NOMO-1 treated with DMSO at 0.1 percent for 48 hours (cell line): ENCODE data around the gene CORO7.

Experiments
- DNase-seq: peaks from one replicate; lab custom pipeline; 2025; ENCODE audit not compliant: unreplicated experiment; lab: John Stamatoyannopoulos, UW

Gene CORO7

DNA sequence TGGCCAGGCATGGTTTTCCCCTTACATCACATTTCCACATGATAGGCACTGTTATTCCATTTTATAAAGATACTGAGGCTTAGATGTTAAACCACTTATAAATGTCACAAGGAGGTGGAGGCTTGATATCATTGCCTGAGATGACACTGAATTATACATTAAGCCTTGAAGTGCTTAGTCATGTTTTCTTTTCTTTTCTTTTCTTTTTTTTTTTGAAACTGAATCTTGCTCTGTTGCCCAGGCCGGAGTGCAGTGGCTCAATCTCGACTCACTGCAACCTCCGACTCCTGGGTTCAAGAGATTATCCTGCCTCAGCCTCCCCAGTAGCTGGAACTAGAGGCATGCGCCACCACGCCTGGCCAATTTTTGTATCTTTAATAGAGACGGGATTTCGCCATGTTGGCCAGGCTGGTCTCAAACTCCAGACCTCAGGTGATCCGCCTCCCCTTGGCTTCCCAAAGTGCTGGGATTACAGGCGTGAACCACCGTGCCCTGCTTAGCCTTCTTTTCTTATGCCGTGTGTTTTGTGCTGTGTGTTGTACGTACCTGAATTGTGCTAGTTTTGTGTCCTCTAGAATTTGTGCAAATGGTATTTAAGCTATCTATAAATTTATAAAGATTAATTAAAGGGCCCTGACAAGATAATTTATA, 10.5 kb upstream of the CORO7 start:
- DNase-seq = no peak

DNA sequence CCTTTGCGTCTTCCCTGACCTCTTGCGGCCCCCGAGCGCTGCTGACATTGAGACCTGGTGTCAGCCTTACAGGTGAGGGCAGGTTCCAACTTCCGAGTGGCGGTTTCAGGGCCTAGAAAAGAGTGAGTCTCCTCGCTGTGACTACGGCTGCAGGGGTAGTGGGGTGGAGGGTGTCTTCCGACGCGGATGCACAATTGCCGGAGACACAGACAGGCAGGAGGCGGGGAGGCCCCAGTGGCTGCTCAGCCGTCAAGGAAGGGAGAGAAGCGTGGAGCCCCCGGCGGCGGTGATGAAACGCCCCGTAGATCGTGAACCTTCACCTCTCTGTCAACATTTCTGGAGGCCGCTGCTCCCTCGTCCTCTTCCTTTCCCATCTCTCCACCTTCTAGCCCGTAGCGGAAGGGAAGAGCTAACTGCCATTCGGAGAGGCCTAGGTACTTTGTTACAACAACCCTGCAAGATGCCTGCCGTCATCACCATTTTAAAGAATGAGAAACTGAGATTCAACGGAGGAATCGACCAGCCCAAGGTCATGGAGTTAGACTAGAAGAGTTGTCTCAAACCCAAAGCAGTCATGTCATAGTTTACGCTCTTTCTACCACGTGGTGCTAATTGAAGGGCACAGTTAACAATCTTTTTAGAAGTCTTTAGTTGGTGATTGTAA, 9.8 kb upstream of the CORO7 start:
- peak; percentile 41 for DNase-seq

DNA sequence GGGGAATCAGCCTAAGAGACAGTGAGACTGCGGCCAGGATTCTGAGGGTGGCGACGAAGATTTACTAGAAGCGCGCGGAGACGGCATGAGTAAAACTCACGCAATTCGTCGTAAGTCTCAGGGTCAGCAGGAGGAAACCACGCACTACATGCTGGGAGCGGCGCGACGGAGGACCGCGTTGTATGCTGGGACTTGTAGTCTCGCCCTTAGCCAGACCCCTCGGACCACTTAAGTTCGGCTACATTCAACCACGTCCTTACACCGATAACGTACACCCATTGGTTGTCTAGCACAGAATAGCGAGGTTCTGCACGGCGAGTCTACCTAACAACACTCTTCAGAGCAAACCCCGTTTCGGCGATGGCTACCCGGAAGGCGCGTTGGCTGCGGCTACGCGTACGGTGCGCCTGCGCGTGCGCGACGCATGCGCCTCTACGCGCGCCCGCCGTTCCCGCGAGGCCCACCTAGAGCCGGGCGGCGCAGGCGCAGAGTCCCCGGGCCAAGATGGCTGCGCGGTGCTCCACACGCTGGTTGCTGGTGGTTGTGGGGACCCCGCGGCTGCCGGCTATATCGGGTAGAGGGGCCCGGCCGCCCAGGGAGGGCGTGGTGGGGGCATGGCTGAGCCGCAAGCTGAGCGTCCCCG, 9.1 kb upstream of the CORO7 start, which contains the start of gene DNAJA3:
Gene DNAJA3, plus strand, starts transcription at position 491 of the 643 bp plus-strand sequence. Its CDS starts 14 bp downstream, at position 505.
- peak; percentile 92 for DNase-seq

GRCh38 chr16:4420505-4421105, 4.2 kb upstream of the CORO7 start:
- DNase-seq = peak; percentile 83

DNA sequence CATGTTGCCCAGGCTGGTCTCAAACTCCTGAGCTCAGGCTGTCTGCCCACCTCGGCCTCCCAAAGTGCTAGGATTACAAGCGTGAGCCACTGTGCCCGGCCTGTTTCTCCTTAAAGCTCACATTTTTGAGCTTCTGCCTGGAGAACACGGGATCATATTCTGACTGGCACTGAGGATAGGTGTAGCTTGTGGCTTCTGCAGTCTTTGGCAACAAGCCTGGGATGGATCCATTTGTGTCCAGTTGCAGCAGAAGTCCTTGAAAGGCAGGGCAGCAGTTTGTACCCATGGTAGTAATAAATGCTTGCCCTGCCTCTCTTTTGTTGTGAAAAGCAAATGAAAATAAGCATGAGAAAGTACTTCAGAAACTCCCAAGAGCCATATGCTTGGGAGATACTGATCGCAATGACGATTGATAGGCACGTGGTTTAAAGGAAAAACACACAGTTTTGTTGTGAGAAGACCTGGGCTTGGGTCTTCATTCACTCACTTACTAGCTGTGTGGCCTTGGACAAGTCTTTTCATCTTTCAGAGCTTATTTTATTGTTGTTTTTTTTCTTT, 3.1 kb upstream of the CORO7 start:
- DNase-seq = no peak

- DNase-seq = peak; percentile 87
These were observed 727 bp downstream of the CORO7 start for GRCh38 chr16:4415538-4416199.

DNA sequence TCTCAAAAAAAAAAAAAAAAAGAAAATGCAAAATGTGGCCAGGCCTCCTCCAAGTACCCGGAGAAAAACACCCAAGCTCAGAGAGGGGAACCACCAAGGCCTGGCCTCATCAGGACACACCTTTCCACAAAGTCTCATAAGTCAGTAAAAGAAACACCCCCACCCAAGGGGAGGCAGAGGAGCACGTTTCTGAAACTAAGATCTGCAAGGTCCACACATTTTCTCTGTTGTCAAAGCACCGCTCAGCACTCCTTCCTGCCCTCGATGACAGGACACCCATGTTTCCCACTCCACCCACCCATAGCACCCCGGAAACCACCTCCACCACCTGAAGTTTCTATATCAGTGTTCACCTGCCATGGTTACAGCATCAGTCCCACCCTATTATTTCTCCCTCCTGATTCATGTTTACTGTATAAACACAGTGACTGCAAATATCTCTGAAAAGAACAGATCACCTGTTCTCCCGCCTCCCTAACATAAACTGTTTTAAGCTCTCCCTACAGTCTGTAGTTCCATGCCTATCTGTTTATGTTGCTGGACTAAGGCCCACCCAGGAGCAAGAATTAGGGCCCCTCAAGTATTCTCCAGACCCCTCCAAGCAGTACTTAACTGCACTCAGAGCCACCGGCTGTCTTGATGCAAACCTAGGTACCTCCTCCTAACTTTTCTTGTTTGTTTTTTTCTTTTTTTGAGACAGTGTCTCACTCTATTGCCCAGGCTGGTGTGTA, 2.0 kb downstream of the CORO7 start:
- DNase-seq = no peak

GRCh38 chr16:4412854-4413253, 3.5 kb downstream of the CORO7 start:
- DNase-seq = no peak

DNA sequence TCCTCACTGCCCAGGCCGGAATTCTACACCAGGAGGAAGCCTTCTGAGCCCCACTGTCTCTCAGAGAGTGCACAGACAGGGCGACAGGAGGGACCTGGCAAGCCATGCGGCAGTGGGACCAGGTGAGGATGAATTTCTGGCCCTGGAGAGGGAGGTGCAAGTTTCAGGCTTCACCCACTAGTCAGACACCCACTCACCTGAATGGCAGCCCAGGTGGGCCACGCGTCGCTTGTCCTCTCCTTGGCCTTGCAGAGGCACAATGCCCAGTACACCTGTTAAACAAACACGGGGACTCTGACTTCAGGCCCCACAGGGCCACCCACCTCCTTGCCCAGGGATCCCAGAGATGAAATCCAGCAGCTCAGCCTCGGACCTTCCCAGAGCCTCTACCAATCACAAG, 4.2 kb downstream of the CORO7 start:
- DNase-seq = no peak

DNA sequence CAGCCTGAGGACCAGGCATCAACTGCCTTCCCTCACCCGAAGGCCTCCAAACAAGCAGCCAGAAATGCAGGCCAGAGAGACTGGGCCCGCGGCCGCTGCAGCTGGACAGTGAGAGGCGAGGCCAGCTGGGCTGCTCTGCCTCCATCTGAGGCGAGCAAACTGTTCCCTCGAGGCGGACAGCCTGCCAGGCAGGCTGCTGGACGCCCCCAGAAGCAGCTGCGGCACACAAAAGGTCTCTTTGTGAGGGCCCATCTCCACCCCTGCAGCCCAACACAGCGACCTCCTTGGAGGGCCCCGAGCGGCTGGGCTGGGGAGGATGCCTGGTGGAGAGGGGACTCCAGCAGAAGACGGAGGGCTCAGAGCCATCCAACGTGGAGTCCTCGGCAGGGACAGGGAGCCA, 4.7 kb downstream of the CORO7 start:
- no peak for DNase-seq

- no peak for DNase-seq
These were observed 5.9 kb downstream of the CORO7 start for GRCh38 chr16:4410335-4411075.

DNA sequence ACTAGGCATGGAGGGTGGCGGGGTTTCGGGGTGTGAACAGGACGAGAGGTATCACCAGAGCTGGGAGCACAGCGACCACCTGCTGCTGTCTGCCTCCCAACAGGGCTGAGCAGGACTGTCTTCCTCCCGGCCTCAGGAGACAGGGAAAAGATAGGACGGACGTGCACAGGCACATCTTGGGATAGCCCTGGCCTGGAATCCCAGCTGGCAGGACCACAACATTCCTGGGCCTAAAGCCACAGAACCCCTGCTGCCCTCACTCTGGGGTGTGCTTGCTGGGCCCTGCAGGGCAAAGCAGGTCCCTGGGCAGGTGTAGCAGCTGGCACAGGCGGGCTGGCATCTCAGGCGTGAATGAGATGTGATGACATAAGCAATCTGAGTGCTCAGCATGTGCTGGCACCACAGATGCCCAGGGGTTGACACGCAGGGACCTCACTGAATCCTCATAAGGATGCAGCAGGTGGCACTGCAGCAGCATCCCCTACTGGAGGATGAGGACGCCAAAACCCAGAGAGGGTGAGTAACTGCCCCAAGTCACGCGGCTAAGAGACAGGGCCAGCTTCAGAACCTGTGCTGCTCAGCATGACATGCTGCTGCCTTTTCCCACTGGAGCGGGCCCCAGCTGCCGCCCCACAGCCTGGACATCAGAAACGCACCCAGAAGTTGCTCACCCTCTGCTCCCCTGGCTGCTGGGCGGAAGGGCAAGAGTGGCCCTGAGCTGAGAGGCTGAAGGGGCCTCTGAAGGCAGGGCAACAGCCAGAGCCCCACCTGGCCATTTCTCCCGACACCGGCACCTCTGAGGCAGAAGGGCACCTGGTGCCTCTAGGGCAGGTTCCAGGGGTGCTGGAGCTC, 7.1 kb downstream of the CORO7 start:
- no peak for DNase-seq

DNA sequence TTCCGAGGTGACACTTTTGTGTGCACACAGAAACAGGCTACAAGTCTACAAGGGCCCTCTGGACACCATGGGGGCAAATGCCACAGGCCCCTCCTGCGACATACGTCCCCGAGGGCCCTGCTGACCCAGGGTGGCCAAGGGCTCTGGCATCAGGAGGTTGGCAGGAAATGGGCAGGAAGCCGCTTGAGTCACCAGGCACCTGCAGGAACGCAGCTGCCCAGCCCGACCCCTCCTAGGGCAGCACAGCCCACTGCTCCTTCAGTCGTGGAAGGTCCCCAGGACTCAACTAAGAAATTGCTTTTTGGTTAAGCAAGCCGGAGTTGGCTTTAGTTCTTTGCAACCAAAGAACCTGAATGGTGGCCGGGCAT, 8.1 kb downstream of the CORO7 start:
- DNase-seq = no peak

DNA sequence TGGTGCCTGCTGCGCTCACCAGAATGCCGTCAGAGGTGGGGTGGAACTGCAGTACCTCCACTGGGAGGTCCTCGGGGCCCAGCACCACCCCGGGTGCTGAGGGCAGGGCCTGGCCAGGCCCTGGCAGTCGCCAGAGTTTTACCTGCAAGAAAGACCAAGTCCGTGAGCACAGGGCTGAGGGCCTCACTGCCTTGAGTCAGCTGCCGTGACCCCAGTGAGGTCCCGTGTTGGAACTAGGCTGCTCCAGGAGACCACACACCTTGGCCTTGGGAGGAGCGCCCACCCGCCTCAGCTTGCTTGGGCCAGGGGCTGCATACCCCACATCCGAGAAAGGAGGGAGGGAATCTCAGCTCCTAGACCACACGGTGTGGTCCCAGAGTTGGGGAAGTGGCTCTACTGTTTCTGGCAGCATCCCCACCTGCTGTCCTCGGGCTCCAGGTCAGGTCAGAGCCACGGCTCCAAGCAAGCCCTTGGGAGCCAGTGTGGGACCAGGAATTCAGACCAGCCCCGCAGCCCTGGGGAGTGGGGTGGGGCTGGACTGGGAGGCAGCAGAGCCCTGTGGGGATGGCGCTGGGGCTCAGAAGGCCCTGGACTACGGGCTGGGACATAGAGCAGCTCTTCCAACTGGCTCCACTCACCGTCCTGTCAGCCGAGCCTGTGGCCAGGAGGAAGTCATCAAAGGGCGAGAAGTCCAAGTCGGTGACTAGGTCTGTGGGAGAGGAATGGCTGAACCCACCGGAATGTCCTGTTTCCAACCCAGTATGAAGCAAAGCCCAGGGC, 8.7 kb downstream of the CORO7 start:
- no peak for DNase-seq

DNA sequence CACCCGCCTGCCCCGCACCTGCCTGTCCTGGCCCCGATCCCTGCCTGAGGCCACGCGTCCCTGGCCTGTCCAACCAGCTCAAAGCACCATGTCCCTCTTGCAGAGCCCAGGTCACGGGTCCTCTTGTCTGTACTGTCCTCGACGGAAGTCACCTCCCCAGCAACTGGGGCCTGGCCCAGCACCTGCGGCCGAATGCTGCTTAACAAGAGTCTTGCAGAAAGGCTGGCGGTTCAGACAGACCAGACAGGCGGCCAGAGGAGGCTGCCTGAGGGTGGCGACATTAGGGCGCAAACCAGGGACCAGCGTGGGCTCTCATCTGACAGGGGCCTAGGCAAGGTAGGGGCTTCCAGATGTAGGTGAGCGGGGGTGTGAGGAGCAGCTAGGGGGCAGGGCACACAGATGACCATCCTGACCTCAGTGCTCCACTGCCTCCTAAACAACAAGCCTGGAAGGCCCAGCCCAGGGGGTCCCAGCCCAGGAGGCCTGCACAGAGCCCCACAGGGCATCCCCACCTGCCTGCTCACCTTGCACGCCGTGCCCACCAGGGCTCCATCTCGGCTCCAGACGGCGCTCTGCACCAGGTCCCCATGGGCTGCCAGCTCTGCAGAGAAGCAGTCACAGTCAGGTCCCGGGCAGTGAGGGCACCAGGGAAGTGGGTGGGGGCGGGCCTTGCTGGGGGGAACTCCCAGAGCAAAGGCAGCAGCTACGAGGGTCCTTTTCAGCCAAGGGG, 11.3 kb downstream of the CORO7 start:
- no peak for DNase-seq

GRCh38 chr16:4404247-4404966, 12.0 kb downstream of the CORO7 start:
- peak; percentile 7 for DNase-seq
